ENCODE results near the gene USP48.
"Not testable (repeated sequence)": the region's sequence is repeated elsewhere in the genome, so short reads cannot be mapped to it uniquely, and the experiment has no call there.

The USP48 gene

DNA sequence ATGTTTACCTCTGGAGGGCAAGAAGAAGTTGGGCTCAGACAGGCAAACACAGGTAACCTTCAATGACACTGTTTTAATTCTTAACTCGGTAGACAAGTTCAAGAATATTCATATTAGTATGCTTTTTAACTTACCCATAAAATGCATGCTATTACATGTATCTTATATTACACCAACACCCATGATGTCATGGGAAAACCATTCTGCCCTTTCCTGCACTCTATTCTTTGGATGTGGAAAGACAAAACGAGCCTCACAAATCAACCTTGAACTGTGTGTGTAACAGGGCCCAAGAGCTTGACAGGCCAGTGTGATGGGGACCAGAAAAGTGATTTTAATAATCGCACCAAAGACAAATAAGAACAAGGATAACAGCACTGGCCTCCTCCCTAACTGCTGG lies 91.2 kb downstream of the USP48 start:
- no peak for DNase-seq

DNA sequence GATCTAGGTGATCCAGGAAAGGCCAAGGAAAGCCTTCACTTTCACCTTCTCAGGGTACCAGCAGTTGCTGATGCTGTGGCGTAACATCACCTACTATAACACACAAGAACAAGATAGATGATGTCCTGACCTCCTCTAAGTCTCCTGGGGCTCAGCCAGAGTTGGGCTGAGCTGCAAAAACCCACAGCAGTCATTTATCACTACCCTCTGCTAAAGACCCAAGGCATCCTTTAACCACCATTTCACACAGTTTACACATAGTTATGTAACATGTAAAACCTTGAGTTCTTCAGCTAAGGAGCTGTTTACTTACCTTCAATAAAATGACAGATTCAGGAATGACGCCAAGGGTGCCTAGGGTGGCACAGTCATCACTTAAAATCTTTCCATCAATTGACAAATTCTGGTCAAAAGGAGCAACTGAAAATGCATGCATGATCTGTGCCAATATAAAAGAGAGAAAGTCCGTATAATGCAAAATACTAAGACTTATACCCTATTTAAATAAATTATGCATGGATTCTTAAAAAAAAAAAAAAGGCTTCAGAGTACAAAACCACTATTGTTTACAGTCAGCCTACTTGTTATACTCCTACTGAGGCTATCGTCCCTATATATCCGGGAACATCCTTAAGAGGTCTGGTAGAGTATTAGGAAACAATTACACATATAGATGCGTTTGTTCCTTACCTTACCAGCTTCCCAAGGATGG lies 93.1 kb downstream of the USP48 start:
- no peak for DNase-seq

DNA sequence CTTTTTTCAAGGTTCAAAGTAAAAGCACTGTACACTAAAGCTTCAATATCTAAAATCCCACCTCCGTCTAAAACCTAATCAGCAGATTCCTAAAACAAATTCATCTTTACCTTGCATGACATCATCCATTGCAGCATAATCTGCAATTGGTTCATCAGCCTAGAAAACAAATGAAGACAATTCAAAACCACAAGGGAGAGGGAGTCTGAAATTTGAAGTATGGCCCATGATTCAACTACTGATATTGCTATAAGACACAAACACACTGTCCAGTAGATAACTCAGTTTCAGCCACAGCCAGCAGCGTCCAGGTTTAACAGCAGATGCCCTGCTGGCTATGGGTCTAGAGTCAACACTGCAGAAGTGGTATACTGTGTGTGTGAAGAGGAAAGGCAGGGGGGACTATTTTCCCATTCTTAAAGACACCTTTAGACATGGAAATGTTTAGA lies 95.8 kb downstream of the USP48 start:
- DNase-seq: no peak

DNA sequence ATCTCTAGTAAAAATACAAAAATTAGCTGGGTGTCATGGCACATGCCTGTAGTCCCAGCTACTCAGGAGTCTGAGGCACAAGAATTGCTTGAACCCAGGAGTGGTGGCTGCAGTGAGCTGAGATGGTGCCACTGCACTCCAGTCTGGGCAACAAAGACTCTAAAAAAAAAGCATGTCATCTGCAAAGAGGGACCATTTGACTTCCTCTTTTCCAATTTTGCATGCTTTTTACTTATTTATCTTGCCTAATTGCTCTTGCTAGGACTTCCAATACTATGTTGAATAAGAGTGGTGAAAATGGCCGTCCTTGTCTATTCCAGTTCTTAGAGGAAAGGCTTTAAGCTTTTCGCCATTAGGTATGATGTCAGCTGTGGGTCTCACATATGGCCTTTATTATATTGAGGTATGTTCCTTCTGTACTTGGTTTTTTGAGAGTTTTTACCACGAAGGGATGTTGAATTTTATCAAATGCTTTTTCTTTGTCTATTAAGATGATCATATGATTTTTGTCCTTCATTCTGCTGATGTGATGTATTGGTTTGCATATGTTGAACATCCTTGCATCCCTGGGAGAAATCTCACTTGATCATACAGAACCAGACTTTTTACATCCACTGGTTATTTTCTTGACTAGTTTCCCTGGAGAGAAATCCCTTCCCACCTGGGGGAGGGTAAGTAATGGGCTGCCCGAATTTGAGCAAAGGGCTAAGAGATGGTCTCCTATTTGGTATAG lies 96.8 kb downstream of the USP48 start:
- no peak for DNase-seq

DNA sequence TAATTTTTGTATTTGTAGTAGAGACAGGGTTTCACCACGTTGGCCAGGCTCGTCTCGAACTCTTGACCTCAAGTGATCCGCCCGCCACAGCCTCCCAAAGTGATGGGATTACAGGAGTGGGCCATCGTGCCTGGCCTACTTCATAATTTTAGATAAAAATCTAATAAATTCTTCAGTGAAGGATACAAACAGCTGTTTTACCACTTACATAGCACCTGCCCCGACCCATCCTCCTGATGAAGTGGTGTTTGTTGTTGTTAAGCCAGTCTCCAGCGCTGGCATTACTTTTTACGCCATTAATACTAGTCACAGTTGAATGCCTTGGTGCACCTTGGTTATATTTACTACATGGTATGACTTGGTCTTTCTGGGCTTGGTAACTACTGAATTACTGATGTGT lies 101.5 kb downstream of the USP48 start:
- no peak for DNase-seq

DNA sequence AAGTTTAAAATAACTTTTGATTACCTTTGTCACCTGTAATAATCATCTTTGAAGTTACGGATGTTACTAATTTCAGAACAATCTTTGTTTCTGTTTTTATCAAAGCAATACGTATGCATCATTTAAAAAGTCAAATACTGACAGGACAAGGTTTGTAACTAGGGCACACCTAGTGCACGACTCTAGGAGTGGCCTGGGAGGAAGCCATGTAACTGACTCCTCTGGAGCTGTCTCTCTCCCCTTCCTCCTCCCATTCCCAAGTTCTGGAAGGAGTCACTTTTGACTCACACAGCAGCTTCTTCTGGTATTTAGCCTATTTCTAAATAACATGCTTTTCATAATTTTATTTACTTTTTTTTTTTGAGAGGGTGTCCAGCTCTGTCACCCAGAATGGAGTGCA lies 102.0 kb downstream of the USP48 start:
- no peak for DNase-seq

DNA sequence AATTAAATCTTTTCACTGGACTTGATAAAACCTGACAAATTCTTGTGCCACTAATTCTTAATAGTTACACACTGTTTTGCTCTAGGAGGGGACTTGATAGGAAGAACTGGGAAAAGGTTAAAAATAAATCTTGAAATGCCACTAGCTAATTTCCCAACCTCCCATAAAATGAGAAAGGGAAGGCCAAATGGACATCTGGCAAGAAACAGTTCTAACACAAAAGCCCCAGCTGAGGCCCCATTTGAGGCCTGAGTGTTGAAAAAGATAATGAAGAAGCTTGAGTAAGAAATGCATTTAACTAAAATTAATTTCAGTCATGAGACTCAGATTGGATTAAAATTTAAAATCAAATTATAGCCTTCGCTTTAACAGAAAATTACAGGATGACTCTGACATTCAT lies 102.6 kb downstream of the USP48 start:
- no peak for DNase-seq

DNA sequence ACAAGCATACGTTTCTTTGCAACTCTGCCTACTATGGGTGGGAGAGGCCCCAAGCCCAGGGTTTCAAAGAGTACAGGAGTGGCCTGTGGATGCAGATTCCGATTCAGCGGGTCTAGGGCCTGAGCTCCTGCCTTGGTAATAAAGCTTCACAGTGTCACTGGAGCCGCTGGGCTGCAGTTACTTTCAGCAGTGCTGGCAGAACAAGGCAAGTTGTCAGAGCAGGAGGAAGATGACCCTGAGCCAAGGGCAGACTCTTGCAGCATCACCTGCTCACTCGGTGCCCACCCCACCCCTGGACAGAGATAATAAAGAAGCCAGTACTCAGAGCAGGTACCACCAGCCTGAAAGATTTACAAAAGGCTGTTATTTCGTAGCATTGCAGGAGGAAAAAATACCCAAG lies 105.8 kb downstream of the USP48 start:
- DNase-seq: no peak

DNA sequence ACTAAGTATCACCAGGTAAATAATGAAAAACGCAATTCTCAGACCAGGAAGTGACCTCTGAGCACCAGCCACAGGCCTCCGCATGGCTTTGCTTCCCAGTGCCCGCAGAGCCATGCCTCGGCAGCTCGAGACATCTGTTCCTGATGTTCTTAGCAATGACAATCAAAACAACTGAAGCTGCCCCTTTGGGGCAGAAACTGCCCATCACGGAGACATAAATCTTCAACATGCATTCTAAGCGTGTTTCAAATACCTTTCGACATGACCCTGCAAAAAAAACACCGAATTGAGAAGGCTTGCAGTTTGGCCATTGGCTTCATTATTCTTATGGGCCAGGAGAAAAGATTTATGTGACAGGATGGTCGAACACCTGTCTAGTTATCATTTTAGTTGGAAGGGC lies 108.0 kb downstream of the USP48 start:
- DNase-seq: no peak

DNA sequence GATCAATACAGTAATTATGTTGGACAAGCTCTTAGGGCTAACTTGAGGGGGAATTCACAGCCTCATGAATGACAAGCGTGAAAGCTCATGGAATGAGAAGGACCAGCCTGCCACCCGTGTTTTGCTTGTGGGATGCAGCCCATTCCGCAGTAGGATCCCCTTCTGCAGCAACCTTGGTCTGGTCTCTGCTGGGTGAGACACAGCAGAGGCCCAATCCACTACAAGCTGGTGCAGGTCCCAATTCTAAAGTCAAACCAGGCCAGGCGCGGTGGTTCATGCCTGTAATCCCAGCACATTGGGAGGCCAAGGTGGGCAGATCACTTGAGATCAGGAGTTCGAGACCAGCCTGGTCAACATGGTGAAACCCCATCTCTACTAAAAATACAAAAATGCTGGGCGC lies 109.1 kb downstream of the USP48 start:
- not testable (repeated sequence) for DNase-seq

DNA sequence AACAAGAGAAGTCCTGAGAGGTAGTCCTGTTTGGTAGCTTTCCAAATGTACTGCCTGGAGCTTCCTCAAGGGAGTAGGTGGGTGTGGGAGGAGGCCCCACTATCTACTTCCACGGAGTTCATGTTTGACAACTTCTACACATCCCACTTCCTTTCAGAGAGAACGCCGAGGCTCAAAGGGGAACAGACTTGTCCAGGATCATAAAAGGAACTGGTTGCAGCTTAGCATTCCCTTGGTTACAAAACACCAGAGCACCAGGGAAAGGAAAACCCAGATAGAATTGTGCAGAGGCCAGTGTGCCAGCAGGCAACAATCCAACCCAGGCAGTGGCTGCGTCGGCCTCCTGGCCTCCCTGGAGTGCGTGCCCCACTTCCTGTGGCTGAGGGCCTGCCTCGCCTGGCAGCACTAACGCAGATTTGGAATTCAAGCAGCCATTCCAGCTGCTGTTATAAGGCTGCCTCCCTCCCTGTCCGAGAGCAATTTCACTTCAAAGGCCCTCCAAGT lies 109.6 kb downstream of the USP48 start:
- no peak for DNase-seq

DNA sequence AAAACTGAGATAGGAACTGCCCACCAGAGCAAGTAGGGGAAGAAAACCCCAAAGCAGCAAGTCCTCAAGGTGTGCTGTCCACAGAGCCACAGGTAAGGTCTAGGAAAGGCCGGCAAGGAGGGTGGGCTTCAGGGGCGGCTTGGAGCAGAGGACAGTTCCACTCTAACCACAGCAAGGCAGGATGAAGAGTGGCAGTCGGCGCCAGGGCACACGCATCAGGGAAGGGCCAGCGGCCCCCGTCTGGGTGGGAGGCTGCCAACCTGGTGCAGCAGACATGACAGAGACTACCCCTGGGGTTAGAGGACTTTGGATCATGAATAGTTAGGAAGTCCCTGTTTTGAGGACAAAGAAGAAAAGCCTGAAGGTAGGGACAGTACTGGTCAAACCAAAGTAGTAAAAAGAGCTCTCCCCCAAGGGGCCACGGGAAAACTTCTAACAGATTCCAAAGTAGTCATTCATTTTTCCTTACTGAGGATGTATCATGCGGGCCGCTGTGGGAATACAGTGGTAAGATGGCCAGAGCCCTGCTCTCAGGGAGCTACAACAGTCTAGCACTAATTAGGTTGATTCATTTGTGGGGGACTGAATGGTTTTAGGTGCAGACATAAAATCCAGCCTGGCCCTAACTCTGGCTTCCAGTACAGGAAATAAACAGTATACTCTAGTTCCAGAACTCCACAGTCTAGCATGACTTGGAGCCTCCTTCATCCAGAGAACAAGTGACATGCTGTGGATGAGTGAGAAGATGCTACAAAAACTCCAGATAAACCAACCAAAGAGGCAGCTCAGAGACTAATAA lies 110.3 kb downstream of the USP48 start:
- no peak for DNase-seq

DNA sequence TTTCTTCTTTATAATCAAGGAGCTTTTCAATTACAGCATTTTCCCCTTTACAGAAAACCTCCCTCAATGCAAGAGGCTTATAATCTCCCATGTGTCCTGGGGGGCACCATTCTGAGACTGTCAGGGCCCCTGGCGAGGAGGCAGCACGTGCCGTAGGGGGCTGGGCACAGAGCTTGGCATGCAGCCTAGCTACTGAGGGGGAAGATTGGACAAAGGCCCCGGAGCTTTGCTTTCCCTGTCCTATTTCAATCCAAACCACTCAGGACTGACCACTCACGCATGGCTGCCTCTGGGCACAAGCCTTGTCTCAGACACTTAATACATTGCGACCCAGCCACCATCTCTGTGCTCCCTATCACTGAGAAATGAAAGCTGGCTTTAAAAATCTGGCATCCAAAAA lies 111.0 kb downstream of the USP48 start:
- no peak for DNase-seq

DNA sequence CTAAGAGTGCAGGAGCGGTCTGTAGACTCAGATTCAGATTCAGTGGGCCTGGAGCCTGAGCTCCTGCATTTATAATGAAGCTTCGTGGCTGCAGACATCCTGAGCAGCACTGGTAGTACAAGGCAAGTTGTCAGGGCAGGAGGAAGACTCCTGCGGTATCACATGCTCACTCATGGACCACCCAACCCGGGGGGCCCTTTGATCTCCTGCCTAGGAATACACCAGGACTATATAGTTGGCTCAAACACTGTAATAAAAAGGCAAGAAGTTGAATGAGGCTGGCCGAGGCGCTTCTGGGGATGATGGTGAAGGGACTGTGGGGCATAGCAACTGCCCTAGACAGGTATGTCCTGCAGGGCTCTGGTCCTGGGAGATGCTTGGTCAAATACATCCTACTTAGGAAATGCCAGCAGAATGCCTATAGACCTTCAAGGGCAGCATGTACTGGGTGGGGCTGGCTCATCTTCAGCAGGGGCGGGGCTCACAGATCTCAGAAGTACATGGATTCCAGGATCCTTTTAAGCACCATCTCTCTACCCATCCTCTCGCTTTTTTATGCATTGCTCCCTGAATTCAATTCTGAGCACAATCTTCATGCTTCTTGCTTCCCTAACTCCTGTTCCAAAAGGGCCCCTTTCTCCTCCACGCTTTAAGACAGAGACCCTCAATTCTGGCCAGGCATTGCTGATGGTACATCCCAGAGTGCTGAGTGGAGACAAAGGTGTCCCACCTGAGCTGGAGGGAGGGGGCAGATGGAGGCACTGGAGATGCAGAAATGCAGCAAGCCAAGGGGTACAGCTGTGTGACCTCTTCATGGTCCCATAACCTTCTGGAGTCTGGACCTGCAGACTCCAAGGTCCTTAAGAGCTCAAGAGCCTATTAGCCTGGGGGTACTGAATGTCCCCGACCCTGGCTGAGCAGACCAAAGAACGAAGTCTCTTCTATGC lies 111.7 kb downstream of the USP48 start:
- no peak for DNase-seq

DNA sequence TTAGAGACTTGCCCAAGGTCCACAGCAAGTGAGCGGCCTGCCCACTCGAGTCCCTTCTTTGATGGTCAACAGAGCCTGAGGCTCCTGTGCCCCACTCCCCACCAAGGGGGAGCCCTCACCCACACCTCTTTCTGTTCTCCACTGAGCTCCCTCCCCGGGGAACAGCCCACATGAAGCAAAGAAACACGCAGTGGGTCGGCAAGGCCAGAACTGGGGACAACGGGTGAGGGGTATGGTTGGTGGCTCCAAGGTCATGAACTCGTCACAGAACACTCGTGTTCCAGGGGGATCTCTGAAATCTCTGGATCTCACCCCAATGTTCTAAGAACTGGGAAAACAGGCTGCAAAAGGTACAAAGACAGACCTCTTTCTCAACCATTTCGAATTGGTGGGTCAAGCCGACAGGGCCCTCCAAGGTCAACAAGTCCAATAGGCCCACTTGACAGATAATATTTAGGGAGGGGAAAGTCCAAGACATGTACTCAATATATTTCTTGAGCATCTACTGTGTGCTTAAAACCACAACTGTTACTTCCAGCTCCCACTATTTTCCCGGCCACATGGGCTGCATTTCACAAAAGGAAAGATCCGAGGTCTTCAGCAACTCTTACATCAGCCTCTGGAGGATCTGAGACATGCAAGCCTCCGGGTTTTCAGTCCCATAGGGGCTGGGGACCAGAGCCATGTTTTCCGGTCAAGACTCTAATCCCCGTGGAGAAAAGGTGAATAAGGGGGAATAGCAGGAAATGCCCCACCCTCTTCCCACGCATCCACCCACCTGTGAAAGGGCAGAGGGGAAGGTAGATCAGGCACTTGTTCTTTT lies 112.7 kb downstream of the USP48 start:
- no peak for DNase-seq

DNA sequence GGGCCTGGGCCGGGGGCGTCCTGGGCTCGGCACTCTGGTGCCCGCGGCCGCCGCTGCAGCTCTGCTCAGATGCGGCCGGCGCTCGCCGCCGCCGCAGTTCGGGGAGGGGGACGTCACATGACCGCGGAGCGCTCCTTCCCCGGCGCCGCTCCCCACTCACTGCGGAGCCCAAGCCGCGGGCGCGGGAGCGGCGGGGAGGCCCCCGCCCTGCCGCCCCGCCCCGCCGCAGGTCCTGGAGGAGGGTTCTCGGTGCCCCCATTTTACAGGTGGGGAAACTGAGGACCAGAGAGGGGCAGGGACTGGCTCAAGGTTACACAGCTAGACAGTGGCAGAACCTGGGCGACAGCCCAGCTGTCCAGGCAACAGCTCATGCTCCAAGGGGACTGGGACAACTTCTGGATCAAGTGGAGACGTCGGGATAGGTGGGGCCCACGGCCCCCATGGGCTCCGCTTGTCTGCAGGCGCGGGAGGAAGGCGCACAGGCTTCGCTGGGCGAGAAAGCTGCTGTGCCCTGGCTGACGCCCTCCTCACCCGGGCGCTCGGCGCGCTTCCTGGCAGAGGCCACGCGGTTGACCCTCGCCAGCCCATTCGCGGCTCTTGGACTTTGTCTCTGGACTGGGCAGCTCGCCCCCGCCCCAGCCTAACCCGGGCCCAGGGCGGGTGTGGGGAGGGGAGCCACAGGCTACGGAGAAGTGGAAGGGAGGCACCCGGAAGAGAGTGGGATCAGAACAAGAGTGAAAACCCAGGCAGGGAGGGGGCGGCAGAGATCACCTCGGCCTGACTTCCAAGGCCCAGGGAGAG lies 113.5 kb downstream of the USP48 start, which contains the start of gene RAP1GAP:
Gene RAP1GAP (minus strand): TSS at position 100 of the 801 bp plus-strand sequence. CDS start 49,325 bp downstream, outside the sequence.
- no peak for DNase-seq

DNA sequence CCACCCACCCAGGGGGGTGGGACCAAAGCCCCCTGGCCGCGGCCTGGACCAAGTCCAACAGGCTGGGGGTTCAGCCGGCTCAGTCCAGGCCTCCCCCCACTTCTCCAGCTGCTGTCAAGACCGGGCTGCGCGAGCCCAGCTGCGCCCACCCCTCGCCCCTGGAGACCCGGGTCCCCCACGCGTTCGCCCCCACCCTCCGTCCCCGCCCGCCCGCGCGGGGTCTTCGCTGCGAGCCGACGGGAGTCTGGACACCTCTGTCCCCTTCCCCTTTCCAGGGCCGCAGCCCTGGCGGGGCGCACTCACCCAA lies 114.0 kb downstream of the USP48 start:
- DNase-seq: no peak

DNA sequence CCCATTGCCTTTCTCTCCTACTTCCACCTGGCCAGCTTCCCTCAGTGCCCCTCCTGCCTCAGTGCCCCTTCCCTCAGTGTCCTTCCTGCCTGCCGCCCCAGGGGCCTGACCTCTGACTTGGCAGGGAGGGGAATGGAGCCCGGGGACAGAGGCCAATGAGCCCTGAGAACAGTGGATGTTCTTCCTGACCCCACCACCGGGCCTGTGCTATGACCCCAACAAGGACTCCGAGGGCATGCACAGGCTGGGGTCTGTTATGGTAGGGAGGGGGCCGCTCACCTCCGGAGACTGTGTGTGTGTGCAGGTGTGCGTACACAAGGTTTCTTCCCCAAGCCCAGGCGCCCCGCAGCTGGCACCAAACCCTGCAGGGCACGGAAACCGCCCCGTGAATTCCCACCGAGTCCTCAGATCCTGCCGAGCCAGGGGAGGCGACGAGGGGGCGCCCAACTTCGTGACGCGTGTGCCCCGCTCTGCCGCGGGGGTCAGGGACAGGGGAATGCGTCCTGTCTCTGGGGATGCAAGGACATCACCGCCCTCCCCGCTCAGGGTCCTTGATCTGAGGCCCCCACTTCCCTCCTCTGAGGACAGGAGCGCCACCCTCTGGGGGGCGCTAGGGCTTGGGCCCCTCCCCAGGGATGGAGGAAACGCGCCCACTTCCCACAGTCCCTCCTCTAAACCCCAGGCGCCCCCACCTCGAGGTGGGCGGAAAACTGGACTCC lies 114.6 kb downstream of the USP48 start:
- DNase-seq: no peak

DNA sequence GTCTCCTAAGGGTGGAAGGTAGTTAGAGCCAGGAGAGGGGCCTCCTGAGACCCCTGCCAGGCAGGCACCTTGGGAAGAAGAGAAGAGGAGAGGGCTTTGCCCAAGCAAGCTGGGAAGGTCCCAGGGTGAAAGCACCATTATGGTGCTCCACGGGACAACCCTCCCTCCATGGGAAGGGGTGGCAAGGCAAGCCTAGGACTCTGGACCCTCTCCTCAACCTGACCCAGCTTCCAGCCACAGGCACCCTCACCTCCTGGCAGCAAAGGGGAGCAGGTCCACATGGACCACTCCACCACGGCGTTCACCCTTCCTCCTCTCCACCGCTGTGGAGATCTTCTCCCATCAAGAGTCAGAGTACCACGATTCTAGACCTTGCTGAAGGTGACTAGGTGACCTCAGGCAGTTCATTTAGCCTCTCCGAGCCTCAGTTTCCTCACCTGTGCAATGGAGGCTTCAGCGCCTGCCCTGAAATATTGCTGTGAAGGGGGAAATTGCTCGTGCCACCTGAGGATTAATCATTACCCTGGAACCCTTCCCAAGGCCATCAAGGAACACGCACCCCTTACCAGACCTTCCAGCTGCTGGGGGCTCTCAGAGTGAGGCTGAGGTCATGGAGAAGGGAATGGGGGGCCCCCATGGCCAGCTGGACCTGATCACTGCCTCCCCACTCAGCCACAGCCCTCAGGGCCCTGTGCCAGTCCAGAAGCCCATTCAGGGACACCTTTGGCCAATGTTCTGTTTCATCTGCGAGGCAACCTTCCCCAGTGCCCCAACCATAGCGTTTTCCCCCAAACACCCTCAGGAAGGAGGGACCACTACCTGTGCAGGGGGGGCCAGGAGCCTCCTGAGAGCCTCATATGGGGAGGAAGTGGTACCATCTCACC lies 115.4 kb downstream of the USP48 start:
- DNase-seq: no peak
